HG03558 (cell line): ENCODE measurements around the gene LSM7.
"Not testable (repeated sequence)": the region's sequence is repeated elsewhere in the genome, so short reads cannot be mapped to it uniquely, and the experiment has no call there.

Experiments
- ATAC-seq: cut with Tn5 transposase; IDR thresholded peaks from one replicate; pipeline ENCODE4 v1.9.1; 2021; ENCODE audit warnings: moderate number of reproducible peaks; ENCODE audit not compliant: unreplicated experiment; ENCODE audit errors: extremely low read depth

LSM7 gene

DNA sequence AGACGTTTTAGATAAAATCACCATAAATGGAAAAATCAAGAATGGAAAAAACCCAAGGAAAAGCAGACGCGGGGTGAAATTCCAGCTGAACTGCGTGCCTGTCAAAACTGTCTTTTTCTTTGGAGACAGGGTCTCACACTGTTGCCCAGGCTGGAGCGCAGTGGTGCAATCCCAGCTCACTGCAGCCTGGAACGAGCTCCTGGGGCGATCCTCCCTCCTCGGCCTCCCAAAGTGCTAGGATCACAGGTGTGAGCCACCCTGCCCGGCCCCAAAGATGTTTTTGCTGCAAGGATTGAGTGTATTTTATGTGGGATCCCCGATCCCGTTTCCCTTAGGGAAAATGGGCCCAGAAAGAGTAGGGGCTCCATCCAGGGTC, 45.5 kb downstream of the LSM7 start:
- ATAC-seq, result no peak

DNA sequence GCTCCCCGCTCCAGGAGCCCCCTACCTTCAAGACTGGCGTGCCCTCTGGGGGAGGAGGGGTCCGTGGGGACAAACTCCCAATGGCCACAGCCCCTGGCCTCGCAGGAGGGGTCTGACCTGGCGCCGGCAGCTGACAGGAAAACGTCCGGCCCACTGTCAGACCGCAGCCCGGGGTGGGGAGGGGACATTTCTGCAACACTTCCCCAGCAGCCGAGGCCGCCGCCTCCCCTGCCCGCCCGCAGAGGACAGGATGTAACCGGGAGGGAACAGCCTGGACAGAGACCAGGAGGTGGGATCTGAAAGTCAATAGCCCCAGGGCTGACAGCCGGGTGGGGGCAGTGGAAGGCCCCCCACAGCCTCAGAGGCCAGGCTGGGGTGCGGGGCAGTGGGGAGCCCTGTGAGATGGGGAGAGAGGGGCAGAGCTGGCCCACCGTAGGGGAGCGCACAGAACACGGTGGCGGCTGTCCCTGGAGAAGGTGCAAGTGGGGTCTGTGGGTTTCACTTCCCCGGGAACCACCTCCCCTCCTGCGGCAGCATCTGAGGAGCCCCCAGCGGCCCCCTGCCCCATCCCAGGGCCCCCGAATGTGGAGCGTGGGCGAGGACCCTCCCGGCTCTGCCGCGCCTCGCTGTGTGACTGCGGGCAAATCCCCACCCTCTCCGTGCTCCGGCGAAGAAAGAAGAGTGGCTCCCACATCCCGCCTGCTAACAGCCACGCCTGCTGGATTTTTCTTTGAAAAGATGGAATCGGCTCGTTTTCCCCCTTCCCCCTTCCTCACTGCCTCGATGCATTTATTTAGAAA, 46.1 kb downstream of the LSM7 start, which contains the start of gene PEAK3:
PEAK3 (minus strand) TSS at position 114 of the 800 bp plus-strand sequence. CDS start 1,244 bp downstream, outside the sequence.
- ATAC-seq, result no peak

DNA sequence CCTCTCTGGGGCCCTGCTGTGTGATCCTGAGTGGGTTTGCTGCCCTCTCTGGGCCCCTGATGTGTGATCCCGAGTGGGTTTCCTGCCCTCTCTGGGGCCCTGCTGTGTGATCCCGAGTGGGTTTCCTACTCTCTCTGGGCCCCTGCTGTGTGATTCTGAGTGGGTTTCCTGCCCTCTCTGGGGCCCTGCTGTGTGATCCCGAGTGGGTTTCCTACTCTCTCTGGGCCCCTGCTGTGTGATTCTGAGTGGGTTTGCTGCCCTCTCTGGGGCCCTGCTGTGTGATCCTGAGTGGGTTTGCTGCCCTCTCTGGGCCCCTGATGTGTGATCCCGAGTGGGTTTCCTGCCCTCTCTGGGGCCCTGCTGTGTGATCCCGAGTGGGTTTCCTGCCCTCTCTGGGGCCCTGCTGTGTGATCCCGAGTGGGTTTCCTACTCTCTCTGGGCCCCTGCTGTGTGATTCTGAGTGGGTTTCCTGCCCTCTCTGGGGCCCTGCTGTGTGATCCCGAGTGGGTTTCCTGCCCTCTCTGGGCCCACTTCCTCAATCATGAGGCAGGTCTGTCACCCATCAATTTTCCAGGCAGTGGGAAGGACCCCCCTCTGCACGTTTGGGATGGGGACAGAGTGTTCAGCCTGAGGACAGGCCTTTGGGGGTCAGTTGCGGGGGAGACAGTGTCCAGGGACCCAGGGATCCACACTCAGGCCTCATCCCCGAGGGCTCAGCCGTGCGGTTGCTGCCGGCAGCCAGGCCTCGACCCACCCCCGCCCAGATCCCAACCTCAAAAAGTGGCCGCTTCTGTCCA, 46.9 kb downstream of the LSM7 start:
- ATAC-seq, result not testable (repeated sequence)

DNA sequence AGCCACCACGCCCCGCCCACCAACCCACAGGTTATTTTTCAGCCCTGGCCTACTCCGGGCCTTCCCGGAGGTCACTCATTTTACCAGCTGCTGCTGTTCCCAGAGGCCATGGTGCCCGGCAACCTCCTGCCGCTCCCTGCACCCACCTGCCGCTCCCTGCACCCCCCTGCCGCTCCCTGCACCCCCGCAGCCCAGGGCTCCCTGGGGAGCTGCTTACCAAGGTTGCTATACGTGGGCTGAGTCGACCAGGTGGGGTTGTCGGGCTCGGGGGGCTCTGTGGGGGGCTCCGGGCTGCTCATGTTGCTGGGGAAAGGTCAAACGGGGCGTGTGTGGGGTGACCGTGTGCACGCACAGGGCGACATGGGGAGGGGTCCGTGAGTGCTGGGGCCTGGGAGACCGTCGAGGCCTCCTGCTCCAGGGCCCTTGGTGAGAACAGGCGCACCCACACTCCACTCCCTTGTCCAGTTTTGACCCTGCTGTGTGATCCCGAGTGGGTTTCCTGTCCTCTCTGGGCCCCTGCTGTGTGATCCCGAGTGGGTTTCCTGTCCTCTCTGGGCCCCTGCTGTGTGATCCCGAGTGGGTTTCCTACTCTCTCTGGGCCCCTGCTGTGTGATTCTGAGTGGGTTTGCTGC, 47.6 kb downstream of the LSM7 start:
- no peak for ATAC-seq

DNA sequence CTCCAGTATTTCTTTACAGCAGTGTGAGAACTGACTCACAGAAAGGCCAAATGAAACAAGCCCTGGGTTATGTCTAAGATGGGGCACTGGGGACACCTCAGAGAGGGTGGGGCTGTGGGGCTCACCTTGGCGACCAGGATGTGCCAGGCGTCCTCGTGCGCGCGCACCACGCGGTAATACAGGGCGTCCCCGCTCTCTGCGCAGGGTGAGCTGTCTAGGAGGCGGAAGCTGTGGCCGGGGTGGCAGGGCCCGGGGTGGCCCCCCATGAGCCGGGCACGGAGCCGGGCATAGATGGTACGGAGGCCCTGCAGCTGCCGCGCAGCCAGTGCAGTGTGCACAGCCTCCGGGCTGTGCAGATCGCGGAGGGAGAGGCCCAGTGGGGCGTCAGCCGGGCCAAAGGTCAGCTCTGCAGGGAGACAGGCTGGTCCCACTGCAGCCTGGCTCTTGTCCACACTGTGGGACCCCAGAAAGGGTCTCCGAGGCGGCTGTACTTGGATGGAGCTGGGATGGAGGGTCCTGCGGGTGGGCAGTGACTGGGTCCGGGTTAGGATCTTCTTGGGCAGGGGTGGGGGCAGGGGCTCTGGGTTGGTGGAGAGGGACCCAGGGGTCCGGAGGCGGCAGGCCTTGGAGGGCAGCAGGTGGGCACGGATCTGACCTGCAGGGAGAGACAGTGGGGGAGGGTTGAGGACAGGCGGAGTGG, 49.8 kb downstream of the LSM7 start:
- ATAC-seq, result no peak

DNA sequence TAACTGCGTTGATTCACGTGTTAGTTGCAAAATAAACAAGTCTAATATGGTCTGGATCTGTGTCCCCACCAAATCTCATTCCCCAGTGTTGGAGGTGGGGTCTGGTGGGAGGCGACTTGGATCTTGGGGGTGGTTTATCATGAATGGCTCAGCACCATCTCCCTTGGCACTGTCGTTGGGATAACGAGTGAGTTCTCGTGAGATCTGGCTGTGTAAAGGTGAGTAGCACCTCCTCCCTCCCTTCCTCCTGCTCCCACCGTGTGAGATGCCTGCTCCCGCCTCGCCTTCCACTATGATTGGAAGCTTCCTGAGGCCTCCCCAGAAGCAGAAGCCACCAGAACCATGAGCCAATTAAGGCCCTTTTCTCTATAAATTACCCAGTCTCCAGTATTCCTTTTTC, 51.2 kb downstream of the LSM7 start:
- ATAC-seq, result no peak

DNA sequence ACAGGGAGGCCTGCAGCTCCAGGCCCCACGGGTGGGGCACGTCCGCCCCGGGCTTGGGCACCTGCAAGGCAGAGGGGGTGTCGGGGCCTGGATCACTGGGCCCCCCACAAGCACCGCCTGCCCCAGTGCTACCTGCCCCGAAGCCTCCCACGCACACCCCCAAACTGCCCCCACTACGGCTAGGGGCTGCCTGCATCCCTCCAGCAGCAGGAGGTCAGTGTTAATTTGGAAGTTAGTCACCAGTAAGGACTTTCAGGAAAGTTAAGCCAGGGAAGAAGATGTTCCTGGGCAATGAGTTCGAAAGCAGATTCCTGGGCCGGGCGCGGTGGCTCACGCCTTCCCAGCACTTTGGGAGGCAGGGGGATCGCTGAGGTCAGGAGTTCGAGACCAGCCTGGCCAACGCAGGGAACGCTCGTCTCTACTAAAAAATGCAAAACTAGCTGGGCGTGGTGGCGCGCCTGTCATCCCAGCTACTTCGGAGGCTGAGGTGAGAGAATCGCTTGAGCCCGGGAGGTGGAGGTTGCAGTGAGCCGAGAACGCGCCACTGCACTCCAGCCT, 51.9 kb downstream of the LSM7 start:
- ATAC-seq, result no peak

DNA sequence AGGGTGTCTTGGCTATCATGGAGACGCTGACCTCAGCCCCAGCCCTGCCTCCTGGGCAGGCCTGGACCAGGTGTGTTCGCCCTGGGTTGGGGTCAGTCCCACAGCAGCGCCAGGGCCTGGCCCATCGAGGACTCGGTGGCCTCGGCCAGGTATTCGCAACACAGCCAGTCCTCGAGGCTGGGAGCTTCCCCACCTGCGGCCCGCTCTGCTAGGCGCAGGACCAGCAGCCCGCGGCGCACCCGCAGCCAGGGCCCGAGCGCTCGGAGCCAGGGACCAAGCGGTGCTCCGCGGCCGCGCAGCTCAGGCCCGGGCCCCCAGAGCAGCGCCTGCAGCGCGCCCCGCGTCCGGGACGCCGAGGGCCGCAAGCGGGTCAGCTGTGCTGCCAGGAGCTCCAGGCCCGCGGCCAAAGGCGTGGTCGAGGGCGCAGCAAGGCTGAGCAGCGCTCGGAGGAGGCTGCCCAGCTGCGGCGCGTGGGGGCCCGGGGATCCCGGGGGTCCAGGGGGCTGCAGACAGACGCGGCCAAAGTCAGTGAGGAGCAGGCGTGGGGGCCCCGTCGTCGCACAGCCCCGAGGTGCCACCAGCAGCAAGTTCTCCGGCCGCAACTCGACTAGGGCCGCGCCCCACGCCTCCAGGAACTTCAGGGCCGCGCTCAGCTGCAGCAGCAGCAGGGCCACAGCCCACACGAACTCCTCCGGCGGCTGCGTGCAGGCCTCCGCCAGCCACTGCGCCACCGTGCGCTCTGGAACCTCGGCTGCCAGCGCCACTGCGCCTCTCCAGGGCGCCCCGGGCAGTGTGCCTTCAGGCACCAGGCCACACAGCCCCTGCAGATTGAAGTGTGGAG, 52.6 kb downstream of the LSM7 start:
- no peak for ATAC-seq

DNA sequence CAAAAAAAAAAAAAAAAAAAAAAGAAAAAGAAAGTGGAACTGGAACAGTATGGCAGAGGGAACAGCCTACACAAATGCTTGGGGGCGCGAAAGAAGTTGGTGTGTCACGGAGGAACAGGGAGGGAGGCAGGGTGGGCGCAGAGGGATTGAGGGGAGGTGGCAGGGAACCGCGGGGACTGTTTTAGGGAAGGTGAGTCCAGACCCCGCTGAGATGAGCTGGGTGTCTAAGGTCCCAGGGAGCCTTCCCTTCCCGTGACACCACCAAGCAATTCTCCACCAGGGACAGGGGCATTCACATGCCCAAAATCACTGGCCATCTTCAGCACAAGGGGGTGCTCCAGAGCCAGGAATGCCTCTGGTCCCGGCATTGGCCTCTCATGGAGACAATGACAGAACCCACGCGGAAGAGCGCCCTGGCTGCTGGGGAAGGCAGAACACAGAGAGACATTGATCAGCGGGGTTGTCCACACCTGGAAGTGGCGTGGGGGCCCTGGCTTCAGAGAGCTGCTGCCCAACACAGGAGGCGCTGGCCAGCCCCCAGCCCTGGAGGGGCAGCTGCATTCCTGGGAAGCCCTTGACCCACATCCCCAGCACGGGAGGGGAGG, 53.4 kb downstream of the LSM7 start:
- ATAC-seq, result no peak

DNA sequence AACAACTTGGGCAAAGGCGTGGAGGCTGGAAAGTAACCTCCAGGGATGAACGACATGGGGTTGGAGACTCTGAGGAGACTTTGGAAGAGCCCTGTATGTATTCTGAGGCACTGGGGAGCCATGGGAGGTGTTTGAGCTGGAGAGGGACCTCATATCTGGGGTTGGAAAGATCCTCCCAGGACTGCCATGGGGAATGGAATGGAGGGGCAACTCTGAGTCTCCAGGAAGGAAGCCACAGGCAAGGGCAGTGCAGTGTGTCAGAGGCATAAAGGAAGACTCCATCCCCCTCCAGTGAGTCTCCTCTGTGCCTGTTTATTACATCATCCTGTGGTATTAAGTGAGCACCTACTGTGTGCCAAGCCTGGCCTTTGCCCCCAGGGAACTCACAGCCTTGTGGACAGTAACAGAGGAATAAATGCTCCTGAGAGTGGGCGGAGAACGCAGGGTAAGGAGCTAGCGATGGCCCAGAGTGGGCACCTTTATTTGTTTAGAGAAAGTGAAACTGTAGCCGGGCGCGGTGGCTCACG, 54.1 kb downstream of the LSM7 start:
- ATAC-seq, result no peak

DNA sequence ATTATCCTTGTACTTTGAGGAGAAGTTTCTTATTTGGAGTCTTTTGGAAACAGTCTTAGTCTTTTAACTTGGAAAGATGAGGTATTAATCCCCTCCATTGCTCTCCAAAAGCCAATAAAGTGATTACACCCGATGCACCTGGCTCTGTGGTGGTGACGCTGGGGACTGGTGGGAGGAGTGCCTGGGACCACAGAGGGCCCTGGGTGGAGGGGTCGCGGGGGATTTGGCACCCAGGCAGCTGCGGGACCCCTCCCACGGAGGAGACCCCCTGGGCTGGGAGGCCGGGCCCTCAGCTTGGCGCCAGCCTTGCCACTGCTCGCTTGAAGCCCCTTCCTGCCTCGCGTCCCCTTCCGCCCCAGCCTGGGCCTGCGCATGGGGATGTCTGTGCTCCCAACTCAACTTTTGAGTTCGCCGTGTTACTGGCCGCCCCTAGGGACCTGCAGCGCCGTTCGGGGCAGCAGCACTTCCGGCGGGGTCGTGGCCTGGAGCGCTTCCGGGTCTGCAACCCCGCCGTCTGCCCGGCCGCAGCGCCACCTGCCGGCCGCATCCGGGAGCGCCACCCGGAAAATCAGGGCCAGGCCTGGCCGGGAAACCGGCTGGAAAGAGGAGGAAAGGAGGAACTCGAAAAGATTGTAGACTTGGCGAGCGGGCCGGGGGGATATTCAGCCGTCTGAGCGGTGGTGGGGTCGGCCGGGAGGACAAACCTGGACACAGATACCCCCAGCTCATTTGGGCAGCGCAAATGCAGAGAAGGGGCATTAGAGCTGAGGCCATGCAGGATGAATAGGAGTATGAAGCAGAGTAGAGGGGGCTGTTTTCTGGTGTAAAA, 54.8 kb downstream of the LSM7 start:
- ATAC-seq, result no peak
